Medulla oblongata (tissue), 1 donor: ENCODE data around the gene EDIL3.
"Not testable (repeated sequence)": the region's sequence is repeated elsewhere in the genome, so short reads cannot be mapped to it uniquely, and the experiment has no call there.

Experiments
- DNase-seq: peaks from one replicate; pipeline ENCODE4 v3.0.0-alpha.2; 2015; ENCODE audit errors: extremely low spot score

EDIL3 gene

DNA sequence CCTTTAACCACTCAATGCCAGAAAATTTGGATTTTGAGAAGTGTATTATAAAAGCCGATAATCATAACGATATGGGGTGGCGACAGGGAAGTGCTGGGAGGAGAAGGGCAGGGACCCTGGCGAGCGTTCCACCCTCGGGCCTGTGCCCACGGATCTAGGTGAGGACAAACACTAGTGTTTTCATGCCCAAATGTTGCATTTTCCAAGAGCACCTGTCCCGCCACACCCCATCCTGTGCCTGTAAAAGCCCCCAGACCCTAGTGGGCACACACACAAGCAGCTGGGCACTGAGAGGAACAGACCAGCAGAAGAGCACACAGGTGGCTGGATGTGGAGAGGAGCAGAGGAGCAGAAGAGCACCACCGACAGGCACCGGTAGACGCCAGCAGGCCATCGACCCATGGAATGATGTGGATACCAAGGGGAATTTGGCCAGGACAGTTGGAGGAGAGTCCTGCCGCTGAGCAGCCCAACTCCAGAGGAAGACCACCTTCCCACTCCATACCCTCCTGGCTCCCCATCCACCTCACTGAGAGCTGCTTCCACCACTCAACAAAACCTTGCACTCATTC lies 315.0 kb downstream of the EDIL3 start:
- DNase-seq, result no peak

DNA sequence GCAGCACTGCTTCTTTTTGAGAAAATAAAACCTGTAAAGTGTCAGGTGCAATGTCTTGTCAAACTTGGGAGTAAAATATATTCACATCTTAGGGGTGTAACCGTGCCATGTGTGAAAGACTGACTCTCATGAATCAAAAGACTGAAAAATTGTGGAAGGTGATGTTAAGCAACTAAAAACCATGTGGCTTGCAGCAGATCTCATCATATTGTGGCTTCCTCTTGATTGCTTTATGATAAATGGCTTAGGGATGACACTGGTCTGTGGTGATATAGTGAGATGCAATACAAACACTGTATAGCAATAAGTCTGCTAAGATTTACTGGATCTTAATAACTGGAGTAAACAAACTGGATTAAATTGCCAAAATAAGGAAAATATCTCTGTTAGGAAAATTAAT lies 321.6 kb downstream of the EDIL3 start:
- DNase-seq, result no peak

DNA sequence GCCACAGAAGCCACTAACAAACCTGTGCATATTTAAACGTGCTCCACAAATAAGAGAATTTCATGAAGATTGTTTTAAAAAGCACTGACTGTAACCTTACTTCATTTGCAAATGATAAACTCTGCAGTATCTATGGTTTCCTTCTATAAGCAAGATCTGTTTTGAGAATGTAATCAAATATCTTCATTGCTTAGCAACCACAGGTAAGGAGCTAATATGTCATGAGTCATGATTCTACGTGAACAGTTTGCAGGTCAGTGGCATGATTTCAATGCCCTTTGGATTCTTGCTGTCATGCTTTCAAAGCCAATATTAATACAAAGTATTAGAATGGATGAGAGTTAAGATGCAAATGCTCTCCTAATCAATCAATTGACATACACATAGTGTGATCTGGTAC lies 325.0 kb downstream of the EDIL3 start:
- DNase-seq, result no peak

DNA sequence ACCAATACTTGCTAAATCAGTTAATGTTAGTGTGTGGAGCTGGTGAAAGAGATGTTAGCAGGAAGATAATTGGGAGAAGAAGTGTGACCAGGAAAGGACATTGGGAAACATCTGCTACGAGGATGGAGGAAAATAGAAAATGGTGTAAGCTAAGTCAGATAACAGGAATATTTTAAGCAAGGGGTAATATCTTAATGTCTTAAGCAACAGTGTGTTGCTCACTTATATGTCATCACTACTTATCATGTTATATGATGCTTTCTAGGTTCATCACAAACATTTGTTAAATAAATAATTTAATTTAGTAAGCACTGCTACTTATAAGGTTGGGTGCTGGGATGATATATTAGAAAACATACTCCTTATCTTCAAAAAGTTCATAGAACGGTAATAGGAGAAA lies 326.1 kb downstream of the EDIL3 start:
- DNase-seq, result no peak

DNA sequence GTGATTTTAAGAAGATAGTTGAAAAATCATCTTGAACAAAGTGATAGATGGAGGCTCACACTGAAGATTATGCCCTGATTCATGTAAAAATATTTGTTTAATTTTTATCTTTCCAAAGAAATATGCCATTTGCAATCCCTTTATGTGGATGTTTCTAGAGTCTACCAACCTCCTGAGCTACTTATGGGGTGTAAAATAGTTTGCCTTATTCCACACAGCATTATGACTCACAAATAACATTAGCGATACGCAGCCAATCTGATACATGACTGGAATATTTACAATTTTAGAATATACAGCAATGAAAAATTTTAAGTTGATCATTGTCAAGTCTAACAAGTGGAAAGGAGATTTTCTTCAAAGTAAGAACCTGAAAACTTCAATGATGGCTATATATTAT lies 327.5 kb downstream of the EDIL3 start:
- DNase-seq, result no peak

DNA sequence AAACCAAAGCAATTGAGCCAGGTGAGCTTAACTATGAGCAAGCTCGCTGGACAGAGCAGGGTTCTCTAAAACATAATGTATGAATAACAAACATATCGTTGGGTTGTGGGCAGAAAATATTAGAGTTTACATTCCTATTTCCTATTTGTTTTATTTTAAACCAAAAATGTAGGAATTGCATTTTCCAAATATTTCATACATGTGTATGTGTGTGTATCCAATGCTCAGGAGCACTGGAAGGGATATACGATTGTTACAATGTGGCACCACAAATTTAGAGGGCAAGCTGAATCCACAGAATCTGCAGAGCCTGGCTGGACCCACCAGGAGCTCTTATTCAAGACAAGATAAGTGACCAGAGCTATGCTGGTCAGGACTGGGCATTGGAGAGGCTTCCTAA lies 338.7 kb downstream of the EDIL3 start:
- no peak for DNase-seq

DNA sequence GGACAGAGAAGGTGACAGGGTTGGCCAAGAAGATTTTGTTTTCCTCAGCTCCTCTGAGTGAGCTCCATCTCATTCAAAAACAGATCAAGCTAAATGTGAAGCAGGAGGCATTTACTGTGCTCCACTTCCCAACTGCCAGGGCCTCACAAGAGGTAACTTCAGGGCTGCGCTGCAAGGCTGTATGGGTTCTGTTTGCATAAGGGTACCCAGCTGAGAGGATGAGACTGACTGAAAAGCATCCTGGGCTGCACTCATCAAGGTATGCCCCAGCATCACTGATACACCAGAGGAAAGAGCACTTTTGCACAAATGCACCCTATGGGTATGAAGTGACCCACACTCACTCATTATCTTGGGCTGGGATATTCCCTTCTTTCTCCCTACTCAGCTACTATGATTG lies 347.8 kb downstream of the EDIL3 start:
- no peak for DNase-seq

DNA sequence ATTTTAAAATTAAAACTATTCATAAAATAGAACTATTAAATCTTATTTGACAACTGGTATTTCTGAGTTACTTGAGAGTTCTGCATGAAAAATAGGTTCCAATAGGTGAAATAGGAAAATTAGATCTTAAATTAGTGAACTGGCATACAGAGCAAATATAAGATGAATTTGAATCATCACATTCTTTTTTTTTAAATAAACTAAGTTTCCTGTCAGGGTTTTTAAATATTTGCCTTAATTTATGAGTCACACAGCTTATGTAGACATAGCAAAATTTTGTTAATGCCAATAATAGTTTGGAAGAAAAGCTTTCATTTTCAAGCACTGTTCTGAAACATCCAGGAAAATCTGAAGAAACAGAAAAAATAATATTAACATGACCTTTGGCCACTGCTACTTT lies 352.4 kb downstream of the EDIL3 start:
- DNase-seq, result no peak

DNA sequence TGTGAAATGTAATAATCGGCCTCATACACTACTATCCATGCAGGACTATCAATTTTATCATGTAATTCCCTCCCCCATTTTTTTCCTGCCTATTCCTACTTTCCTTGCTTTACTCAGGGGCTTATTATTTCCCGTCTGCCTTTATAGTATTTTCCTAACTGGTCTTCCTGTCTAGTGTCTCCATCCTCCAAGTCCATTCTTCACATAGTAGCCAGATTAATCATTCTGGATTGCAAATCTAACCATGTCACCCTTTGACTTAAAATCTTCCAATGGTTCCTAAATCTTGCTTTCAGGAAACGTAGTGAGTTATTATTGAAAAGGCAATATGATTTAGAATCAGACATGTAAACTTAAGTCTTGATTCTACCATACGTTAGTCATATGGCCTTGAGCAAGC lies 356.6 kb downstream of the EDIL3 start:
- no peak for DNase-seq

DNA sequence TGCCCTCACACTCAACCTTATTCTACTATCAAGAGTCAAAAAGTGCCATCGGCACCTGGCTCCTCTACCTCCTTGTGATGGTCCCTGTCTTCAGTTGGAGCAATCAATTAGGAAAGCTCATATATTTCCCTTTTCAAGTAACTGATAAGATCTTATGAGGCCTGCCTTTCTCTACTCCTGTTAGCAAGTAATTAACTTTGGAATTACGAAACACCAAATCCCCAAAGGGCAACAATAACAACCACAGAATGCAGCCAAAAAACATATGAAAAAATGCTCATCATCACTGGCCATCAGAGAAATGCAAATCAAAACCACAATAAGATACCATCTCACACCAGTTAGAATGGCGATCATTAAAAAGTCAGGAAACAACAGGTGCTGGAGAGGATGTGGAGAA lies 366.2 kb downstream of the EDIL3 start:
- DNase-seq, result not testable (repeated sequence)

DNA sequence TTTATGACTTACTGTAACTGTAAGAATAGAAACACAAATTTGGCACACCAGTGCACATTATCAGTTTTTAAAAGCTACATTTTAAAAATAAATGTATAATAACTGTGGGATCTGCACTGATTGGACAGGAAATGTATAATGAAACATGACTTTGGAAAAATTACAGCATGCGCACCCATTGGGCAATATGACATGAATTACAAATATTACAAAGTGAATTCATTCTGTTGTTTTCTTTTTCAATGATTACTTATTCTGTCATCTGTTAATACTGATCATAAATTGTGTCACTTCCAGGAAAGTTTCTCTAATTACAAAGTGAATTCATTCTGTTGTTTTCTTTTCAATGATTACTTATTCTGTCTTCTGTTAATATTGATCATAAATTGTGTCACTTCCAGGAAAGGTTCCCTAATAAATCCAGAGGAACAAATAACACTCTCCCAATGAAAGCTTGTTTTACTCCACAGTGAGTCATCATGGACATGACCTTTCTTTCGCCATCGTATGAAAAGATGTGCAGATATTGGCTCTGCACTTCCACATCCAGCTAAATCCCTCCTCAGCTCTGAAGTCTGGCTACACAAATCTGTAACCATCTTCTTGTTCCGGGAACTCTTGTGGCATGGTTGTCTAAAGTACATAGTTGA lies 367.0 kb downstream of the EDIL3 start:
- no peak for DNase-seq

DNA sequence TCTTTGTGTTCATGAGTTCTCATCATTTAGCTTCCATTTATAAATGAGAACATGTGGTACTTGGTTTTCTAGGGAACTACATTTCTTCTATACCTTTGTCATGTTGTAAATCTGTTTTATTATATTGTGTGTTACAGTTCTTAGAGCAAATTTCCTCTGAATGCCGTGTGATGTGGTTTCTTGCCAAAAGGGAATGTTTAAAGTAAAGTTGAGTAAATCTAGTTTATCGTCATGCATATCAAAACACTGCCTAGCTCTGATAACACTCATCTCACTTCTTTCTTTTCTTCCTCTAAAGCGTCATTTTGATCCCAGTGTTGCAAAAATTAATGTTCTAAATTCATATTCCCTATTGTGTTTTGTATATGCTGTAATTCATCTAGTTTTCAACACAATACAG lies 368.6 kb downstream of the EDIL3 start:
- DNase-seq, result no peak

DNA sequence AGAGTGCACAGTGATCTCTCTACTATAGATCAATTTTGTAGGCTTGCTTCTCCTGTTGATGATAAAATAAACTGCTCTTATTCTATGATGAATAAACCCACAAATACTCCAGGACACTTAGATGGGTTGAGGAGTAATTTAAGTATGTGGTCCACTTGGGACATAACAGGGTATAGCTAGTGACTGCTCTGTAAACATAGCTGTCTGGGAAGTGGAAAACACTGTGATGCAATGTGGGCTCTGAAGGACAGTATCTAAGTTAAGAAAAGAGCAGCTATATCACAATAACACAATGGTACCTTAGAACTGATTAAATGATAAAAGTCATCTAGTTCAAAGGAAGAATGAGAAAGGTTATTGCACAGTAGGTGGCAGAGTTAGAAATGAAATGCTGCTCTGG lies 369.7 kb downstream of the EDIL3 start:
- no peak for DNase-seq

DNA sequence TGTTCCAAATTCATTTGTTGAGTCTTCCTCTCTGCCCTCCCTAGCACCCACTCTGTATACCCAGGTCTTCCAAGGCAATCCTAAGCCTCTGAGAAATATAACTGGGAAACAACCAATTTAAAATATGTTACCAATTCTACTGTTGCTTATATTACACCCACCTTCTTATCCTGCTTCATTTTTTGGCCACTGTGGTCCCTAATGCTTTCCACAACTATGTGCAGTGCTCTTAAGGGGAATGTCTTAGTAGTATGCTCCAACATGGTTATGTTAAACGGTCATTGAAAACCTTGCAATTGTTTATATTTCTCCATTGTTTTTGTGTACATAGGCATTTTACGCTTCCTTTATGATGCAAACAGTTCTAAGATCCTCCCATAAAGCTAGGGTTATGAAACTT lies 390.9 kb downstream of the EDIL3 start:
- no peak for DNase-seq

DNA sequence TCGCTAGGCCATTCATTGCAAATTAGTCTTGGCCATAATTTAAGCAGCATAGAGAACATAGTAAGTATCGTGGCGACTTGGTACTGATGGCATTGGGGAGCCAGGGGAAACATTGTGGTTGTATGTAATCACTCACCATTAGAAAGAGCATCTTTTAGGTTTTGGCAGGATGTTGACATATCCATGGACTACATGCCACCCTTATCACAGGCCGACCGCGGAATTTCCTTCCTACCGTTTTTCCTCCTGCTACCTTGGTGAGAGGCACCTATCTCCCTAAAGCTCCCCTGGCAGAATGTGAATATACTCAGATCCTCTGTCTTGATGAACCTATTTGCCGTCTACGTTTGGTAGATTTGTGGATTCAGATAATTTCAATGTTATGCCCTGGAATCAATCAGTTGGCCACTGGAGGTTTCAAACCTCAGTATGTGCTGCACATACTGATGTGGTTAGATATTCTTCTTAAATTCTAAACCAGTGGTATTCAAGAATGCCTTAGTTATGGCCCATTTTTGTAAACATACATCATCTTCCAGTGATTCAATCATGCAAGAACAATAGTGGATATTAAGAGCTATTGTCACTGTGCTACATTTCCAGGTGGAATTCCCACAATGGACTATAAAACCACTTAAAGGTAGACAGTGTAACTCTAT lies 393.0 kb downstream of the EDIL3 start:
- no peak for DNase-seq

DNA sequence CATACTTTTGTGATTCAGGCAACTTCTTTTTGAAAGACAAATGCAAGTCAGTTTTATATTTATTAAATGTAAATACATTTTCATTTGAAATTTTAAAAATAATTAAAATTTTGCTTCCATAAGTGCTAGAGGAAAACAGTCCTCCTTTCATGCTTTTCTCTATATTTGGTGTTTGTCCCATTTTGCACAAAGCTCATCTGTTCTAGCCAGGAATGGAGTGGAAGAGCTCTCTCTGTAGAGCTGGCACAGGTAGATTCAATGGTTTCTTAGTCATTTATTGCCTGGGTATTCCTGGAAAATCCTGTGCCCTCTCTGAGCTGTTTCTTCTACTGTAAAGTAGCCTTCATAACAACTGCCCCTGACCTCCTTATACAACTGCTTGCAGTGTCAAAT lies 396.4 kb downstream of the EDIL3 start:
- DNase-seq, result peak; percentile 51

DNA sequence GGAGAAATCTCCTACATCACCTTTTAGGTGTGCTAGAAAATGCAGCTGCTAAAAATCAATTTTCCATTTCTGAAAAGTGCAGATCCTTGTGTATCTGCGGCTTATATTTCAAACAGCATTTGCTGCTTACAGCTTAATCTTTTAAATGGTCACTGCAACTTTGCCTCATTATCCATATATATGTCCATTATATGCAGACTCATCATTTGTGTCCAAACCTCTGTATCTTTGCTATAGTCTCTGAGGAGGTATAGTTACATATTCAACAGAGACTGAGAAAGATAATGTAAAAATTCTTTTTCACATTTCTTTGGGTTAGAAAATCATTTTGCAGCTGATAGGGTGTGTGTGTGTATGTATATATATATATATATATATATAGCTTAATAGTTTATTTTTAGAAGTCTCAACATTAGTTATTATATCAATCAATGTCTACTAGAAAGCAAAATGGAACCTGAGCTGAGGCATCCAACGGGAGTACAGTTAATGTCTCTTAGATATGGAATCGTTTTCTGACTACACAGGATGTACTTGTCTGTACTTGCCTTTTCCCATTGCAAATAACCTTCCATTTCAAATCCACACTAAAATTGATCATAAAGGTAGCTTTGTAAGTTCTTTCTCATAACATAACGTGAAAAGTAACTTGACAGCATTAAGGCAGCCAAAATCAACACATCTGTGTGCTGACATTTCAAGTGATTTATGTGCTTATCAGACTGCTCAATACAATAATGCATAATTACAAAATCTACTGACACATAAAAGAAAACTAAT lies 397.0 kb downstream of the EDIL3 start:
- no peak for DNase-seq

DNA sequence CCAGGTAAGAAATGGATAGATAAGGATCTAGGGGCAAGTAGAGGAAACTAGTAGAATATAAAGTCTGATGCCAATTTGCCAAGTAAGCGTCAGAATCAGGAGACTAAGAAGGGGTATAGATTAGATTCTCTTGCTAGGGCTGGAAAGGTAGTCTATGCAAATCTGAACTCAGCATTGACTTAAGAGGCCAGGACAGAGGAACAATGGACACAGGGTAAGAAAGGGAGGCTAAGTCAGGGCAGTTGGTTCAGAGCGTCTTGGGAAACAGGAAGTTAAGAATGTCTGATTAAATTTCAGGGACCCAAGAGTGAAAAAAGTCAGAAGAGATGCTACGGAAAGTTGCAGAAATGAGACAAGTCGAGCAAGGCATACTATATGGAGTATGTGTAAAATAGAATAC lies 400.8 kb downstream of the EDIL3 start:
- no peak for DNase-seq

DNA sequence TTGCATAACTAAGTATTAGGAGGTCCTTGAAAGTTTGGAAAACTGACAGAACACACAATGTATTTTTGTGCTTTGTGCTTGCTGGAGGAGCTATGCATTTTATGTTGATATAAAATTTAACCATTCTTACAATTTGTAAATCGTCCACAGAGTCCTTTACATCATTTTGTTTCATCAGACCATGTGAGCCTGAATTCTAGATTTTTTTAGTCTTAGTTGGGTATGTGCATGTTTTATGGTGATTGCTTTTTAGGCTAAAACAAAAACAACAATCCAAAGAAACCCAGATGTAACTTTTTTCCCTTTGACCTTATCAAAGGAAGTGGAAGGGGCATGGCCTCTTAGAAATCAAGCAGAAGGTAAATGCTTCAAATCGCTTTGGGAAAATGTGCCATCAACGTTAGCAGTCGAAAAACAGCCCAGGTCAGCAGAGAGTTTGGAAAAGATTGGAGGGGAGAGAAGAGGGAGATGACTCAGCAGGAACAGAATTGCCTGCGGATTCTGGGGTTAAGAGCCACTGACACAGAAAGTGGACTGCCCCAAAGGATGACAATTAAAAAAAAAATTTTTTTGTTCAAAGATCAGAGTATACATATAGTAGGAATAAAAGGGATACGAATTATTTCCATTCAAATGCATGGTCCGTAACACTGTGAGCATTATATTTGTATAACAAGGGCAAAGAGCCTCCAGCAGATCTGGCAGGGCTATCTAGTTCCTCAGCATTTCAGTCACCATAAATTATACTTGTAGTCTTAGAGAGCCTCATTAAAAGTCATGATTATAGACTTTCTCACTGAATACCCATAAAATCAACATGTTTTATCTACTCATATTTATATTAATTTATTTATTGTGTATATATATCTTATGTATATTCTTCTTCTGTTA lies 410.5 kb downstream of the EDIL3 start:
- peak; percentile 19 for DNase-seq

DNA sequence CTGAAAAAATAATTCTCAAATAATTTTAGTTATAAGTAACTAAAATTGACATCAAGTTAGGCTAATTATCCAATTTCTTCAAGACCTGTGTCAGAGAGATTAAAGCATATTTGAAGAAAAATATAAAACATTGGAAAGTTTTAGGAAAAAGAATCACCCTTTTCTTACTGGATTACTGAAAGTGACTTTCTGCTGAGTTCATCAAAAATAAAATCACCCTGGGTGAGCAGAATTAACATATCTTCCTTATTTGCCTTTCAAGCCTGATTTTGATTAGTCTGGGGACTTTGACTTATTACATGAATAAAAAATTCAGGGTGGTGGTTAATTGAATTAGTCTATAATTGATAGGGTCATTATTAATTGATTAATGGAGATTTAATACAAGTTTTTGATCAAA lies 411.8 kb downstream of the EDIL3 start:
- DNase-seq, result no peak

DNA sequence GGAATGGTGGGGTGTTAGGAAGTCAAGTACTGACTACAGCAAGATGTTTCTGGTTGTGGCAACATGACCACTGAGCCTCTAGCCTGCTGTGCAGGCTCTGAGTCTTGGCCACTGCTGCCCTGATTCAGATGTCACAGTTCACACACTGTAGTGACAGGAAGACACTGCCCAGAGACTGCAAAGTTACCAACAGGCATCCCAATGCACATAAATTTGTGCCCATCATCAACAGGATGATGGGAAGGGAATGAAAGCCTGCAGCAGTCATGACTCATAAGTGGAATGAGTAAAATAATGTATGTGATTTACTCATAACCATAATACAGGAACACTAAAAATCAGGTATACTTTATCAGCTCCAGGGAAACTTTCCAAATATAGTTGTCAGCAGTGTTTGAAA lies 412.4 kb downstream of the EDIL3 start:
- DNase-seq, result no peak

DNA sequence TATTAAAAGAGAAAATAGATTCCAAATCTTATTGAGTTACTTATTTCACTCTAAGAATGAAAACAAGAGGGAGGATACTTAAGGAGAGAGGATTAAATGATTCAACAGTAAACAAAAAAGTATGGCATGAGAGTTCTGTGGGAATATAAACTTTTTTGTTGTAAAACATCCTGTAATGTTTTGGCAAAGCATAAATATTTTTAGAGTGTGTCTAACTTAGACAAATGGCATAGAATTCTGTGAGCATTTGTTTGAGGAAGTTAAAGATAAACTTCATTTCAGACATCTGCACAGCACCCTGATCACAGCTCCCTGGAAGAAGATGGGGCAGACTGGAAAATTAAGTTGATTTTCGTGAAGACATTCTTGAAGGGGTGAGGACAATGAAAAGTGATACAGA lies 417.3 kb downstream of the EDIL3 start:
- no peak for DNase-seq
